IPS-20b (cell line): ENCODE data around the gene PRDM16.

Source experiments
- H3K27ac ChIP-seq: one replicate; pipeline ENCODE4 v1.5.1; 2013; ENCODE audit warnings: low read length
- H3K27me3 ChIP-seq: 2 replicates; pipeline ENCODE4 v1.6.1; 2013; ENCODE audit warnings: mild to moderate bottlenecking, low read length, inconsistent platforms; ENCODE audit not compliant: insufficient read depth
- H3K36me3 ChIP-seq: 2 replicates; pipeline ENCODE4 v1.6.1; 2013; ENCODE audit warnings: low read depth, mild to moderate bottlenecking, inconsistent platforms, low read length, moderate library complexity; ENCODE audit not compliant: insufficient read depth
- H3K4me1 ChIP-seq: 2 replicates; pipeline ENCODE4 v1.6.1; 2013; ENCODE audit warnings: mild to moderate bottlenecking, control low read depth, inconsistent platforms, low read length, moderate library complexity; ENCODE audit not compliant: insufficient read depth
- H3K4me3 ChIP-seq: 2 replicates; pipeline ENCODE4 v1.5.1; 2013; ENCODE audit warnings: mild to moderate bottlenecking, low read length, inconsistent platforms
- H3K9ac ChIP-seq: 2 replicates; pipeline ENCODE4 v1.6.1; 2013; ENCODE audit warnings: low read depth, mild to moderate bottlenecking, inconsistent platforms, low read length, moderate library complexity
- H3K9me3 ChIP-seq: 2 replicates; pipeline ENCODE4 v1.6.1; 2013; ENCODE audit warnings: mild to moderate bottlenecking, low read depth, low read length, inconsistent platforms; ENCODE audit not compliant: insufficient read depth

PRDM16 gene

GRCh38 chr1:3026581-3027391, 42.2 kb upstream of the PRDM16 start:
- H3K27me3 ChIP-seq: no peaks in the 10 kb centered on the region
- peaks cover 7% of the 10 kb centered on the region for H3K9me3 ChIP-seq
- H3K36me3 ChIP-seq: no peaks in the 10 kb centered on the region
- no peak overlapping the region for H3K4me3 ChIP-seq
- H3K27ac ChIP-seq: no peak overlapping the region
- no peaks in the 10 kb centered on the region for H3K4me1 ChIP-seq
- H3K9ac ChIP-seq: no peak overlapping the region

DNA sequence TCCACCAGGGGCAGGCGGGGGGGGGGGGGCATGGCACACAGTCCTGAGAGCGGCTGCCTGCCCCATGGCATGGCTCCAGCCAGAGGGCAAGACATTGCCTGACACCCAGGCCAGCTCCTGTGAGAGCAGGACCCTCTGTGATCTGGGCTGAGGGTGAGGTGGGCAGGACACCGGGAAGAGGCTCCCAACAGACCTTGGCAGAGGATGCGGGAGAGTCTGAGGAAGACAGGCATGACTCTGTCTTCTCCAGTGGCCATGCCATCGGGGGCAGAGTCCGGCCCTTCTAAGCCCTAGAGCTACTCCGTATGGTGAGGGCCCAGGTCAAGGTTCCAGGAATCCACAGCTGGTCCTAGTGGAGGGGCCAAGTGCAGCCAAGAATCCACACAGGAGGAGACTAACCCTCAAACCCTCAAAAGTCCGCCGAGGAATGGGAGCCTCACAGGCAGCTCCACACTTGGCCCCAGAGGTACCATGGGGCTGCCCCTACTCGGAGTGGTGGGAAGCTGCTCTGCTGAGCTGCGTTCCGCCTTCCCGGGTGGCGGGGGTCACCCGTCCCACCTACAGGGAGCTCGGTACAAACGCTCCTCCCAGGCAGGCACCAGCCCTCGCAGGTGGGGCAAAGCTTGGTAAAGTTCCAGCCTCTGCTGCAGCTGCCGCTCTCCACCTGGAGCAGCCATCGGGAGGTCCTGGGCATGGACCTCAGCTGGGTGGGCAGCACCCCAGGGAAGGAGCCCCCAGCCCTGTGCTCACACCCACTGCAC, 41.2 kb upstream of the PRDM16 start:
- Histone ChIP-seq H3K4me3 (no peak overlapping the region), H3K27me3 (no peaks in the 10 kb centered on the region), H3K27ac (no peak overlapping the region), H3K36me3 (no peaks in the 10 kb centered on the region), H3K4me1 (no peaks in the 10 kb centered on the region), H3K9me3 (peaks cover 7% of the 10 kb centered on the region), H3K9ac (no peak overlapping the region)

DNA sequence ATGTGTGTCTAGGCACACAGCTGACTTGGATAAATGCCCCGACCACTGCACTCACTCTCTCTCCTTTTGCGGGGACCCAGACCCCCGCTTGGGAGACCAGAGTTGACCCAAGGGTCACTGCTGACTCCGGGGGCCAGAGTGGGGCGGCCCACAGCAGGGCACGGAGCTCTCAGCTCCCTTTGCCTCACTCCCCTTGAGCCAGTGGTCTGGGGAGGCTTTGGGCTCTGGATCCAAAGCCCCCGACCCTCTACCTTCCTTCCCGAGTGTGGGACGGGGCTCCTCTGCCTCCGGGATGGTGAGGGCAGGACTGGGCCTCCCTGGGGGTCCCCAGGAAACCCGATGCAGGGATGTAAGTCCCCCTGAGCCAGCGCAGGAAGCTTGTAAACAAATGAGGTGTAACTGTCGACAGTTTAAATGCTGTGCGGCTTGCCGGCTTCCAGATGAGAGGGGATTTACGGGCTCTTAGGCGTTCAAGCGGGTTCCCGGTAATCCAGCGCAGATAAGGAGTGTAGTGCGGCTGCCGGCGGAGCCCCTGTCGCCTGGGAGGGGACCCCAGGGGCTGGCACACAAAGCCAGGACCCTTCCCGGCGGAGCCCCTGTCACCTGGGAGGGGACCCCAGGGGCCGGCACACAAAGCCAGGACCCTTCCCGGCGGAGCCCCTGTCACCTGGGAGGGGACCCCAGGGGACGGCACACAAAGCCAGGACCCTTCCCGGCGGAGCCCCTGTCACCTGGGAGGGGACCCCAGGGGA, 40.3 kb upstream of the PRDM16 start:
- Histone ChIP-seq H3K4me1 (no peaks in the 10 kb centered on the region), H3K4me3 (no peak overlapping the region), H3K9ac (no peak overlapping the region), H3K9me3 (peaks cover 7% of the 10 kb centered on the region), H3K27me3 (no peaks in the 10 kb centered on the region), H3K36me3 (no peaks in the 10 kb centered on the region), H3K27ac (no peak overlapping the region)

DNA sequence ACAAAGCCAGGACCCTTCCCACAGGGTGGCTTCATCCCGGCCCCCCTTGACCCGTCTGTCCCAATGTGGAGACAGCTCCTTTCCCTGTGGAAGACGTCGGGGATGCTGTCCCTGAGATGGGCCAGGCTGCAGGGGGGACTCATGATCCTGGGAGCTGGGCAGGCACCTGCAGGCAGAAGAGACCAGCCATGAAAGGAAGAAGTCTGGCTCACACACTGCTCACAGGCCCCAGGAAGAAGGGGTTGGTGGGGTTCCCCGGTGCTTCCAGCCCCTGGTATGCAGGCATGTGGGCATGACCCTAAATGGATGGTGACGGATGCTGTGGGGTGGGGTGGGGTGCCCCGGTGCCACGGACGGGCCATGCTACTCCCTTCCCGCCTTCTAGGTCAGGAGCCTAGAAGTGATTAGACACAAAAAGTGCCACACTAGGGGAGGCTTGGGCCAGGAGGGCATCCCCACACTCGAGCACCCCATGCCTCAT, 39.5 kb upstream of the PRDM16 start:
- H3K36me3 ChIP-seq: no peaks in the 10 kb centered on the region
- H3K27me3 ChIP-seq: no peaks in the 10 kb centered on the region
- no peak overlapping the region for H3K4me3 ChIP-seq
- no peak overlapping the region for H3K9ac ChIP-seq
- no peak overlapping the region for H3K27ac ChIP-seq
- H3K4me1 ChIP-seq: no peaks in the 10 kb centered on the region
- H3K9me3 ChIP-seq: peaks cover 7% of the 10 kb centered on the region

DNA sequence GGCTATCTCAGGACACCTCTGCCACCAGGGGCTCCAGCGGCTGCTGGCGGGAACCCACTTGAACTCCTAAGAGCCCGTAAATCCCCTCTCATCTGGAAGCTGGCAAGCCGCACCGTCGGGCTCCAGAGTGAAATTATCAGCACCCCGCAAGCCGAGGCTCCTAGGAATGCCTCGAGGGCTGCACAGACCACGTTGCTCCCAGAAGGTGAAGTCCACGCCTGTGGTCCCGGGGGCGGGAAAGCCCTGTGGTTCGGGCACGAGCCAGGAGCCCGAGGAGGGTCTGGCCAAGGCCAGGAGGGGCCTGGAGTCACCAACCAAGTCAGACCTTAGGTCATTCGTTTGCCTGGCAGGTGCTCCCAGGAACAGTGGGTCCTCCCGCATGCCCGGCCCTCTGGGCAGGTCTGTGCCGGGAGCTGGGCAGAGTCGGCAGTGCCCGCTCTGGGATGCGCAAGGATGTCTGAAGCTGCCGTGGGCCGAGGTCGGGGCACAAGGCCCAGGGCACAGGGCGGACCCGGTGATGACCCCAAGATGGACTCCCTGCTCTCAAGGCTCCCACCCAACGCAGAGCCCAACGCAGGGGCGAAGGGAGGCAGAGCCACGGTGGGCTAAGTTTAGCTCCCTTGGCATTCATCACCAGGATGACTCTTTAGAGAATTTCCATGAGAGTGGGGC, 38.9 kb upstream of the PRDM16 start:
- H3K4me3 ChIP-seq: no peak overlapping the region
- no peaks in the 10 kb centered on the region for H3K36me3 ChIP-seq
- H3K9me3 ChIP-seq: peaks cover 7% of the 10 kb centered on the region
- no peaks in the 10 kb centered on the region for H3K27me3 ChIP-seq
- no peak overlapping the region for H3K27ac ChIP-seq
- H3K9ac ChIP-seq: no peak overlapping the region
- no peaks in the 10 kb centered on the region for H3K4me1 ChIP-seq

DNA sequence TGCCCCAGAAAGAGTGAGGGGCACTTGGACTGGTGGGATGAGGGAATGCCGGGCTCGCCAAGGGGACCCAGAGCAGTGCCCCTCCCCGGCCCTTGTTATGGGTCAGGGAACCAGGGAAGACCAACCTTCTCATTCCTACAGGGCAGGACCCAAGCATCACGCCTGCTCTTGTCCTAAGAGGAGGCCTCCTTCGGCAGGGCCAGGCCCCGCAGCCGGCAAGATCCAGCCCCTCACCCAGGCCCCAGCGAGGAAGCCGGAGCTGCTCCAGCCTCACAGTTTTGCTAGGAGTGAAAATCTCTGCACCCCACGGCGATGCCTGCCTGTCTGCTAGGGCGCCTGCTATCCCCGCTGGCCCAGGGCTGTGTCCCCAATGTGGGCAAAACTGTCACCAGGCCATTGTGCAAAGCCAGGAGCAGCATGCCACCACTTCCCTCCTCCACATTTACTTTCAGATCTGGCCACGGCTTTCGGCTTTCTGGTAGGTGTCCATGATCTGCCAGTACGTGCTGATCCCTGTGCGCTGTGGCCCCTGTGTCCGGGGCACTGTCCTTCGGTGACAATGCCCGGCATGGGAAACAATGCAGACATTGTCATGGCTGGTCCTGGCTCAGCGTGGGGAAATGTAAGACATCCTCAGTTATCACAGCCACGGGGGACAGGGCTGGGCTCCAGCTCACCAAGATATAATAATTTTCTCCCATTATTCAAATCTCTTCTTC, 38.2 kb upstream of the PRDM16 start:
- no peaks in the 10 kb centered on the region for H3K27me3 ChIP-seq
- no peak overlapping the region for H3K4me3 ChIP-seq
- H3K27ac ChIP-seq: no peak overlapping the region
- H3K9ac ChIP-seq: no peak overlapping the region
- H3K4me1 ChIP-seq: no peaks in the 10 kb centered on the region
- no peaks in the 10 kb centered on the region for H3K36me3 ChIP-seq
- peaks cover 4% of the 10 kb centered on the region for H3K9me3 ChIP-seq

- Histone ChIP-seq H3K9ac (no peak overlapping the region), H3K27me3 (no peaks in the 10 kb centered on the region), H3K9me3 (no peaks in the 10 kb centered on the region), H3K4me1 (no peaks in the 10 kb centered on the region), H3K4me3 (no peak overlapping the region), H3K36me3 (no peaks in the 10 kb centered on the region), H3K27ac (no peak overlapping the region)
These were observed 37.4 kb upstream of the PRDM16 start for GRCh38 chr1:3031401-3032221.

DNA sequence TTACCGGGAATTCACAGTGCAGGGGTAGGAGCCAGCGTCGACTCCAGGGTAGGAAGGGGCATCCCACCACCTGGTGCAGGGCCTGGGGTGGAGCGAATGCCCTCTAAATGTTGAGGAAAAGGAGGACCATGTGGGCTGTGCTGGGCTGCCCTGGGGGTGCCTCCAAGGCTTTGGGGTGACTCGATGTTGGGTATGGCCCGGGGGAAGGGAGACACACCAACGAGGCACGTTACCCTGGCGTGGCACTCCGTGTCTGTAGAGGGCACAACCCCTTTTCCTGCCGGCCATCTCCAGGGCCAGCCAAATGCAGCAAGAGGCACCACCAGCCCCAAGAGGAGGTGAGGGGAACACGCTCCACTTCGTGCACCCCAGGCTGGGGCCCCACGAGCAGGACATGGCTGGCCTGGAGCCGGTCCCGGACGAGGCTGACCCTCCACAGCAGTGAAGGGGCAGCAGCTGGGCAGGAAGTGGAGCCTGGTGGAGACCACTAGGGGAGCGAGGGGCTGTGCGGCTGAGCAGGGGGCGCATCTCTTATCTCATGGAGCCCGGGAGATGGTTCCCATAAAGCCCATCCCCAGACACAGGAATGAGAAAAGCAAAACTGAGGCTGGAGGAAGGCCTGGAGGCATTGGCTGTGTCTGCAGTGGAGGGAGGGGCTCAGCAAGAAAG, 36.5 kb upstream of the PRDM16 start:
- Histone ChIP-seq H3K4me3 (no peak overlapping the region), H3K27me3 (no peaks in the 10 kb centered on the region), H3K4me1 (no peaks in the 10 kb centered on the region), H3K9me3 (no peaks in the 10 kb centered on the region), H3K27ac (no peak overlapping the region), H3K9ac (no peak overlapping the region), H3K36me3 (no peaks in the 10 kb centered on the region)

DNA sequence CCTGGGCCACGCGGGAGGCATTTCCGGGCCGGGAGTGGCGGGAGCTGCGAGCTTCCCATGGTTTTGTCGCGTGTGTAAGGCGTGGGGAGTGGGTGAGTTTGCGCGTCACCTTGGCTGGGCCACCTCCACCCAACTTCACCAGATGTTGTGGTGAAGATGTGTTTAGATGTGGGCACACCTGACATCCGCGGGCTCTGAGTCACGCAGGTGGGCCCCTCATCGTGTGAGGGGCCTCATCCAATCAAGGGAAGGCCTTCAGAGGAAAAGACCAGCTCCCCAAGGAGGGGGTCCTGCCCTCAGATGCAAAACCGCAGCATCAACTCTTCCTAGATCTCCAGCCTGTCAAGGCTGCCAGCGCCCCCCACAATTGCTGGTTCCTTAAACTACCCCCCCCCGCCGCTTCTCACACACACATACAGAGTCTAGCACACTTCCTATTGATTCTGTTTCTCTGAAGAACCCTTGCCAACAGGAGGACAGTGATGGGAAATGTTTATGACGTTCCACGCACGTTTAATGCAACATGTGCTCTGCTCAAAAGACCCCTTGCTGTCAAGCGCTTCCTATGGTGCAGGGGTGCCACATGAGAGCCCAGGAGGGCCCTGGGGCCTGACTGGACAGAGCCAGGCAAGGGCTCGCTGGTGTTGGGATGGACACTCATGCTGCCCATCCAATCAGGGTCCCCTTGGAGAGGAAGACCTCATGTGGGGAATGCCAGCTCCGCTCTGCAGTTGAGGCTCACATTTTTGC, 35.8 kb upstream of the PRDM16 start:
- H3K4me3 ChIP-seq: no peak overlapping the region
- no peak overlapping the region for H3K9ac ChIP-seq
- no peaks in the 10 kb centered on the region for H3K36me3 ChIP-seq
- no peaks in the 10 kb centered on the region for H3K27me3 ChIP-seq
- no peaks in the 10 kb centered on the region for H3K4me1 ChIP-seq
- no peak overlapping the region for H3K27ac ChIP-seq
- no peaks in the 10 kb centered on the region for H3K9me3 ChIP-seq

DNA sequence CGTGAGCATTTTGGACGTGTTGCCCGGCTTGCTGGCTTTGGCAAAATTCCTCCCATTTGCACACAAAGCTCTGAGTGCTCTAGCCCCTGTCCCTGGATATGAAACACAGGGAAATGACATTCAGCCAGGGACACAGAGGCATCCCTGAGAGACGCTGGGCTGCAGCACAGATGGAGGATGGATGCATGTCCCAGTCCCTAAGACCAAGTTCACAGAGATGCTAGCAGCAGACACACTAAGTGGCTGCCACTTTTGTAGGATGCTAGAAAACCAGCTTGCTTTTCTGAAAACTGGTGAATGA, 35.3 kb upstream of the PRDM16 start:
- no peaks in the 10 kb centered on the region for H3K27me3 ChIP-seq

More for the DNA sequence above, 35.3 kb upstream of the PRDM16 start:
- no peak overlapping the region for H3K27ac ChIP-seq
- H3K4me3 ChIP-seq: no peak overlapping the region
- no peaks in the 10 kb centered on the region for H3K4me1 ChIP-seq
- H3K9me3 ChIP-seq: no peaks in the 10 kb centered on the region
- no peaks in the 10 kb centered on the region for H3K36me3 ChIP-seq
- H3K9ac ChIP-seq: no peak overlapping the region
